ENCODE results near the gene AP2A2.

GRCh38 chr11:1038361-1038760 is 112.7 kb downstream of the AP2A2 start:
- TF ChIP-seq, protein P1, sequence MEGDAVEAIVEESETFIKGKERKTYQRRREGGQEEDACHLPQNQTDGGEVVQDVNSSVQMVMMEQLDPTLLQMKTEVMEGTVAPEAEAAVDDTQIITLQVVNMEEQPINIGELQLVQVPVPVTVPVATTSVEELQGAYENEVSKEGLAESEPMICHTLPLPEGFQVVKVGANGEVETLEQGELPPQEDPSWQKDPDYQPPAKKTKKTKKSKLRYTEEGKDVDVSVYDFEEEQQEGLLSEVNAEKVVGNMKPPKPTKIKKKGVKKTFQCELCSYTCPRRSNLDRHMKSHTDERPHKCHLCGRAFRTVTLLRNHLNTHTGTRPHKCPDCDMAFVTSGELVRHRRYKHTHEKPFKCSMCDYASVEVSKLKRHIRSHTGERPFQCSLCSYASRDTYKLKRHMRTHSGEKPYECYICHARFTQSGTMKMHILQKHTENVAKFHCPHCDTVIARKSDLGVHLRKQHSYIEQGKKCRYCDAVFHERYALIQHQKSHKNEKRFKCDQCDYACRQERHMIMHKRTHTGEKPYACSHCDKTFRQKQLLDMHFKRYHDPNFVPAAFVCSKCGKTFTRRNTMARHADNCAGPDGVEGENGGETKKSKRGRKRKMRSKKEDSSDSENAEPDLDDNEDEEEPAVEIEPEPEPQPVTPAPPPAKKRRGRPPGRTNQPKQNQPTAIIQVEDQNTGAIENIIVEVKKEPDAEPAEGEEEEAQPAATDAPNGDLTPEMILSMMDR (IDR thresholded peaks at IDR 0.05) = no peak
- TF ChIP-seq EZH2 (IDR thresholded peaks at IDR 0.05; ENCODE audit: borderline replicate concordance, insufficient read depth, low read depth, low read length, poor library complexity, severe bottlenecking) = no peak

Measured in B cell (primary cell).